Sigmoid colon (tissue), 3 donors: ENCODE data around the gene YKT6.
"Not testable (repeated sequence)": the region's sequence is repeated elsewhere in the genome, so short reads cannot be mapped to it uniquely, and the experiment has no call there.

Experiments used
- CTCF ChIP-seq, 4 experiments: fragments of 450-650 bp in 3 of 4; fragments of 200-600 bp in 1 of 4; IDR thresholded peaks; one replicate each; pipeline ENCODE4 v1.5.1; 2016 to 2019; ENCODE audit warnings: antibody characterized with exemption in 4 of 4, mild to moderate bottlenecking in 3 of 4, moderate library complexity in 2 of 4
- POLR2A ChIP-seq, 2 donors: fragments of 450-650 bp; IDR thresholded peaks; one replicate each; pipeline ENCODE4 v1.6.1; 2016; ENCODE audit warnings: antibody characterized with exemption in 2 of 2, mild to moderate bottlenecking in 2 of 2, moderate library complexity in 2 of 2

- not testable (repeated sequence) for TF ChIP-seq CTCF, POLR2A (IDR thresholded peaks at IDR 0.05)
Measured at GRCh38 chr7:44171901-44172300, 28.9 kb upstream of the YKT6 start.
